CD4-positive, alpha-beta T cell treated with Interleukin-6 at 100 ng/mL for 8 hours (primary cell): ENCODE measurements around the gene C20orf144.
"Not testable (repeated sequence)": the region's sequence is repeated elsewhere in the genome, so short reads cannot be mapped to it uniquely, and the experiment has no call there.

Source experiments
- DNase-seq: peaks from one replicate; pipeline ENCODE4 v3.0.0-alpha.2; 2020; ENCODE audit warnings: mixed read lengths, low spot score

C20orf144 gene

GRCh38 chr20:33662172-33662571 is at the start of gene C20orf144:
TSS of gene C20orf144 (plus strand) at chr20:33662327. CDS start at chr20:33662346, 19 bp downstream.
- no peak for DNase-seq

GRCh38 chr20:33621717-33622400 is 40.3 kb upstream of the C20orf144 start:
- DNase-seq = no peak

- DNase-seq = no peak
These were observed 39.3 kb upstream of the C20orf144 start for GRCh38 chr20:33622705-33623365.

GRCh38 chr20:33624399-33624798 is 37.7 kb upstream of the C20orf144 start:
- DNase-seq = peak; percentile 40

- no peak for DNase-seq
These were observed 35.9 kb upstream of the C20orf144 start for GRCh38 chr20:33626190-33626589.

GRCh38 chr20:33627577-33628216 is 34.4 kb upstream of the C20orf144 start:
- no peak for DNase-seq

- no peak for DNase-seq
These were observed 32.6 kb upstream of the C20orf144 start for GRCh38 chr20:33629533-33629932.

GRCh38 chr20:33629979-33630378 is 32.1 kb upstream of the C20orf144 start:
- no peak for DNase-seq

- no peak for DNase-seq
These were observed 31.6 kb upstream of the C20orf144 start for GRCh38 chr20:33630507-33630906.

GRCh38 chr20:33631910-33632309 is 30.2 kb upstream of the C20orf144 start:
- not testable (repeated sequence) for DNase-seq

- no peak for DNase-seq
These were observed 26.8 kb upstream of the C20orf144 start for GRCh38 chr20:33635341-33635740.

- no peak for DNase-seq
These were observed 25.4 kb upstream of the C20orf144 start for GRCh38 chr20:33636776-33637175.

GRCh38 chr20:33640287-33640686 is 21.8 kb upstream of the C20orf144 start:
- no peak for DNase-seq

GRCh38 chr20:33644313-33645071 is 17.6 kb upstream of the C20orf144 start:
- no peak for DNase-seq

GRCh38 chr20:33645072-33645358 is 17.1 kb upstream of the C20orf144 start:
- DNase-seq = no peak

GRCh38 chr20:33645396-33645795 is 16.7 kb upstream of the C20orf144 start:
- no peak for DNase-seq

- DNase-seq = no peak
These were observed 15.9 kb upstream of the C20orf144 start for GRCh38 chr20:33646191-33646590.

- DNase-seq = not testable (repeated sequence)
These were observed 15.0 kb upstream of the C20orf144 start for GRCh38 chr20:33646959-33647602.

- DNase-seq = no peak
These were observed 14.3 kb upstream of the C20orf144 start for GRCh38 chr20:33647603-33648395.

GRCh38 chr20:33648396-33649004 is 13.6 kb upstream of the C20orf144 start:
- no peak for DNase-seq

- DNase-seq = no peak
These were observed 12.9 kb upstream of the C20orf144 start for GRCh38 chr20:33649201-33649681.
